Myocyte (in vitro differentiated cells): ENCODE results near the gene BTC. TPM values are rescaled to one million over a fixed set of nuclear protein-coding genes. Genes with fewer than 3 reads are reported as not detected.
"Not testable (repeated sequence)": the region's sequence is repeated elsewhere in the genome, so short reads cannot be mapped to it uniquely, and the experiment has no call there.

Source experiments
- DNase-seq: peaks from one replicate; pipeline ENCODE4 v3.0.0-alpha.2; 2012; ENCODE audit warnings: low read depth
- total RNA-seq: library from RNA; depleted of rRNA; stranded (reverse); fragments of >200 nt; gene quantifications from 2 replicates; pipeline ENCODE4 v1.2.3, GENCODE V29; 2014

The BTC gene
- total RNA-seq, 1 donor from 2014 or later, result 0.16 TPM

- no peak for DNase-seq
These were observed 35.7 kb downstream of the BTC start for GRCh38 chr4:74758551-74759145.

DNA sequence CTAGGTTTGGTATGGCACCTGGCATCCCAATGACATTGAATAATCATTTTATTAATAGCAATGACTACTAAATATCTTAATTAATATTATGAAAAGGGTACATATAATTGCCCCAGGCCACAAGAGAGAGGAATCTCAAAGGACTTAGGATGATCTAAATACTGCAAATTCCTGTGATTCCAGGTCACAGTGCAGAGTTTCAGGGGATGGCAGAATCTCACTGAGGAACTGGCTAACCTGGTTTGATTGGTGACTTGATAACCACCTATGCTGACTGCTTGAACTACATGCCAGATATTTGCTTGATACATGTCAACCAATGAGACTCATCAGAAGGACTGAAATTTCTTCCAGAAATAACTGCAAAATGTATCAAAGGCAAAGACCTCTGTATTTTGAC, 37.2 kb downstream of the BTC start:
- DNase-seq, result no peak

DNA sequence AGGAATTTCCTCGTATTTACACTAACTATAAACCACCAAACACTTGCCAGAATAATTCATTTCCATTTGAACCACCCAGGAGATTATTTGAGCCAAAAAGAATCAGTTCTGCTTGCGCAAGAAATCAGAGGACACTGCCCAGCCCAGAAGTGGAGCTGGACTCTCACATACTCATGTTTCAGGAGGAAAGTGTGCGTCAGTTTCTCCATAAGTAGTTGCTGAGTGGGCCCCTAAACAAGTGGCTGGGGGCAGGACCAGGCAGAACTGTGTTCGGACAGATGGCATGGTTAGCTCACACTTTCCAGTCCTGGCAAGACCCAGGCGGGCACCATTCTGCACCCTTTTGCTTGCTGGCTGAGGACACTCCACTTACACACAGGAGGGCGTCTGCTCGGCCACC, 38.8 kb downstream of the BTC start:
- DNase-seq, result peak; percentile 44

GRCh38 chr4:74754218-74754617, 40.1 kb downstream of the BTC start:
- DNase-seq, result no peak

DNA sequence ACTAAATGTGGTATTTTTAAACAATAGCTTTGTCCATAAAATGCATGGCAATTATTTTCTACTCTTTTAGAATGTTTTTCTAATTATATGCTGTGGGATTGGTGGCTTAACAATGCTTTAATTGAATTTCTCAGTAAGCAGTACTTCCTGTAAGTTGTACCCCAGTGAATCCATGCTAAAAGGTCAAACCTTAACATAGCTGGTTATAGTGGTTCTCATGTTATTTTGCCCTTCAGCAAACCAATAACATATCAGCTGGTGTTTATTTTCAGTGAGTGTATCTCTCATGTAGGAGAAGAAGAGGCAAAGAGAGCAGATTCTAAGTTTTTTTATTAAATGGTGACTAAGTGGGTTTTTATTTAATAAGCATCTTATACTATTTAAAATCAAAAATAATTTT, 41.5 kb downstream of the BTC start:
- DNase-seq, result no peak

DNA sequence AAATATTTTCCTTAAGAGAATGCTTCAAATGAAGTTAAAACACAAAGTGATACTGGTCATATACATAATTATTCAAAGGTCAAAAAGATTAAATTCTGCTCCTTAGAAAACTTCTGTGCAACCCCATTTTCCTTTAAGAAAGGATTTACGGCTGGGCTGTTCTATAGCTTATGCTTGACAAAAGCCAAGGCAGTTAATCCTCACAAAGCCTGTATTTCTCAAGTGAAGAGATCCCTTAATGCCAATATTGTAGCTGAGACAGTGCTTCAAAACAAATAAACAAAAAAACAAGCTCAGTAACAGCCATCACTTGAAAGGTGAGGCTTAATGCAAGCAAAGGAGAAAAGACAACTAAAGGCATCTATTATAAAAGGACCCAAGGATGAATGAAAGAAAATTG, 42.5 kb downstream of the BTC start:
- no peak for DNase-seq

GRCh38 chr4:74751247-74751646, 43.1 kb downstream of the BTC start:
- no peak for DNase-seq

- DNase-seq, result no peak
These were observed 52.1 kb downstream of the BTC start for GRCh38 chr4:74742185-74742584.

GRCh38 chr4:74738464-74739143, 55.7 kb downstream of the BTC start:
- no peak for DNase-seq

GRCh38 chr4:74734995-74735394, 59.3 kb downstream of the BTC start:
- no peak for DNase-seq

DNA sequence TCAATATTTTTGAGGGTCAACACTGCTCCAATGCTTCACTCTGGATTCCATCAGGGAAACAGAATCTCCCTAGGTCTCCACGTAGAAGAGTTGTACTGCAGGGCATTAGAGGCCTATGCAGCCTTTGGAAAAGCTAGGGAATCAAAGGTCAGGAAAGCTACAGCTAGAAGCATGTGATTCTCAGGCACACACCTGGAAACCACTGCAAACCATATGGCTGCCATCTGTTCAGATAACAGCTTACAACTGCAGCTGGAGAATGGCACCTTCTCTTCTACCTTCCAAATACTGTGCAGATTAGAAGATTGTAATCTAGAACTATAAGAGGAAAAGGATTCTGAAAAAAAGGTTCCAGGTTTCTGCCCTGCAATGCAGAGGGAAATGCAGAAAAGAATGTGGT, 60.6 kb downstream of the BTC start:
- DNase-seq, result no peak

- no peak for DNase-seq
These were observed 69.3 kb downstream of the BTC start for GRCh38 chr4:74724979-74725378.

DNA sequence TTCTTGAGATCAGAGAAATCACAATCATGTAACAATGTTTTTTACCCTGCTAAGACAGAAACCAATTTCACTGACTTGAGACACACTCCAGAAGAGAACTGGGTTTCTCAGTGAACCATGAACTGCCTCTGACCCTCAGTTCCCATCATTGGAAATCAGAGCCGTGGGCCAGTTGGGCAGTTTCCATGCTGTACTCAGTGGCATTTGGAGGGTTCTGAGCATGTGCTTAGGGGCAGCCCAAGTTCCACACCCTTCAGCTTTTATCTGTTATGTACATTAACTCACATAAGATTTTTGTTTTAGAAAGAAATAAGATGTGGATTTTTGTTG, 77.9 kb downstream of the BTC start:
- DNase-seq, result no peak

- no peak for DNase-seq
These were observed 78.5 kb downstream of the BTC start for GRCh38 chr4:74715706-74716435.

- DNase-seq, result no peak
These were observed 79.7 kb downstream of the BTC start for GRCh38 chr4:74714611-74715130.

GRCh38 chr4:74708135-74708534, 86.2 kb downstream of the BTC start:
- not testable (repeated sequence) for DNase-seq

Other genes starting within 250 kb of the BTC start
- gene PARM1, start 138.6 kb upstream of the BTC start, total RNA-seq, result 1.3 and 2.3 TPM in 2 replicates